Stimulated activated CD8-positive, alpha-beta memory T cell treated with anti-CD3 and anti-CD28 coated beads, Interleukin-4, amount 100 ng/mL, for 1 hour (primary cell): ENCODE data around the gene DNAI2.

Experiments
- DNase-seq, 2 donors: peaks; one replicate each; pipeline ENCODE4 v3.0.0-alpha.2; 2020; ENCODE audit warnings: low read depth in 2 of 2, low spot score in 1 of 2

DNAI2 gene

DNA sequence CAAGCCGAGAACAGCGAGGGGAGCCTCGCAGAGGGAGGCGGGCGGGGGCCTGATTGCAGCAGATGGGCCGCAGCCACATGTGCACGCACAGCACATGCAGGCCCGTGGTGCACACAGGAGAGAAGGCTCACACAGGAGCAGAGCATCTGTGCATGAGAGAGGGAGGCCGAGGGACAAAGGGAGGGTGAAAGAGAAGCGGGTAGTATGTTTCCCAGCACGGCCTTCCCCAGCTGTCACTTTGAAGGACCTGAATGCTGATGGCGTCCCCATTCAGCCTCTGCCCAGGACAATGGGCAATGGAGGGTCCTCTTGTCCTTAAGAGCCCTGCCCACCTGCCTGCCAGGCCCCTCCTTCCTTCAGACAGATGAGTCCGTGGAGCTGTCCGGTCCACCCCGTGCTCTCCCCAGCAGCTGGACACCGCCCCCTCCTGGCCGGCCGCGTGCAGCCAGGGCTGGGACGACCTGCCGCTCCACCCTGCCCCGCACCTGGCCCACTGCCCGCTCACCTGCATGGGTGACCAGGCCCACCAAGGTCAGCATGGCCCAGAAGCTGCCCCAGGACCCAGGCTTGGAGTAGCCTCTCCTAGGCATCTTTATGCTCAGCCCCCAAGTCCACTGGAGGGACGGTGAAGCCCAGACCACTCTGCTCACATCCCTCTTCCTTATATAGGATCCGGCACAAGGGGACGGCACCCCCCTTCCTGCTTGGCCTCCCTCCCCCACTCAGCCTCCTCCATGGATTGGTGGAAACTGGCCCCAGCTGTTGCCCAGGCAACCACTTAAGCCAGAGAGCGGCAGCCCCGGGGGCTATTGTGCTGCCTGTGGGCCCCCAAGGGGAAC, 87.4 kb downstream of the DNAI2 start, which contains the start of gene BTBD17:
TSS of gene BTBD17 (minus strand) at position 639 of the 839 bp plus-strand sequence. CDS start at position 590, 49 bp downstream.
- no peak for DNase-seq

DNA sequence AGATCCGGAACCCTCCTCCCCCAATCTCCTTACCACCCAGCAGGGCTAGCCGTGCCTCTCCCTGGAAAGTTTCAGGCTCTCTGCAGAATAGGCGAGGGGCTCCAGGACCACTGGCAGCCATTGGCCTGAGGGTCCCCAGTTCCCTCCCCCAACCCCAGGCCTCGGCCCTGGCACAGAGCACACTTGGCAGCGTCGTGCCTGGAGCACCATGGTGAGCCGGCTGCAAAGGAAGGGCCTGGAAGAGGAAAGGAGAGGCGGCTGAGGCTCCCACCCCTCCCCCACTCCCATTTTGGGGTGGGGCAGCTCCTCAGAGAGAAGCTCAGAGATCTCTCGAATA, 88.0 kb downstream of the DNAI2 start:
- DNase-seq, result no peak

DNA sequence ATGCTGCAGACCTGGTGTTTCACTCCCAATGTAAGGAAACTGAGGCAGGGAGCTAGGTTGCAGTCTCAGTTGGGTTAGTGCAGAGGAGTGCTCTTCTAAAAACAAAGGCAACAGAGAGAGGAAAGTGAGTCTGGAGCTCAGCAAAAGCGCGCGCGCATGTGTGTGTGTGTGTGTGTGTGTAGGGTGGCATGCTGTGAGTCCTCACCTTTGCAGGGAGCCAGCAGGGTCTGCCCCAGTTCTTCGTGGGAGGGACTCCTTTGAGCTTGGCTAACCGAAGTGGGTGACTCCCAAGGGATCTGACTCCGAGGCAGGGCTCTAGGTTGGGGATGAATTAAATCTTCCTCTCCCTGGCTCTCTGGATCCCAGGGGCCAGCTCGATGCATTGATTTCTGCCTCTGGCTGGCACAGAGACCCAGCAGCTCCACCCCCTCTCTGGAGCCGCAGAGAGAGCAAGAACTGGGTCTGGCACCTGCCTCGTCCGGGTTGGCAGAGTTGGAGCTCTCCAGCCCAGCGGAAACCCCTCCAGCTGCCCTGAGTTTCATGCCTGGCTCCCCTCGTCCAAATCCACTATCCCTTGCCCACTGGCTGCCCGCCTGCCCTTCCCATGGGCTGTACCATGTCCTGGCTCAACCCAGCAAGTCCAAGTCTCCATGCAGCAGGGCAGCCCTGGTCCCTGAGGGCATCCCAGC, 88.9 kb downstream of the DNAI2 start:
- DNase-seq, result no peak
